ENCODE measurements around the gene RPL34. TPM values are rescaled to one million over a fixed set of nuclear protein-coding genes. Genes with fewer than 3 reads are reported as not detected.

The RPL34 gene
- total and polyA plus RNA-seq, 5 donors = 727 to 2,665 (median 877) TPM

GRCh38 chr4:108651014-108651791 lies 30.8 kb downstream of the RPL34 start:
- WGBS = 4% methylated on average over 9 of the region's 9 CpGs
- peak in 1 of 2 donors; percentile 54 for ATAC-seq
- peak overlapping the region; percentile 95 for H3K4me3 ChIP-seq (ENCODE audit: low read length)

GRCh38 chr4:108662629-108663028 lies 42.3 kb downstream of the RPL34 start:
- H3K4me3 ChIP-seq (ENCODE audit: low read length) = no peak overlapping the region
- H3K9me3 ChIP-seq (ENCODE audit: control insufficient read depth, low read length) = no peaks in the 10 kb centered on the region
- DNase-seq (no peak), ATAC-seq (no peak)
- no peak overlapping the region for H3K27ac ChIP-seq (ENCODE audit: low read length)
- no peaks in the 10 kb centered on the region for H3K27me3 ChIP-seq (ENCODE audit: control insufficient read depth, insufficient read depth)
- H3K4me1 ChIP-seq (ENCODE audit: control insufficient read depth, insufficient read depth, low read length) = no peaks in the 10 kb centered on the region
- 68% methylated on average over 3 of the region's 3 CpGs for WGBS
- intact Hi-C loops (cut with DNase I) = no loop called here

More at GRCh38 chr4:108651014-108651791, 30.8 kb downstream of the RPL34 start:
- Histone ChIP-seq H3K9me3 (ENCODE audit: control insufficient read depth, low read length) (no peaks in the 10 kb centered on the region), H3K4me1 (ENCODE audit: control insufficient read depth, insufficient read depth, low read length) (no peaks in the 10 kb centered on the region), H3K27ac (ENCODE audit: low read length) (peak overlapping the region; percentile 95), H3K27me3 (ENCODE audit: control insufficient read depth, insufficient read depth) (no peaks in the 10 kb centered on the region)
- intact Hi-C loops (cut with DNase I) = no loop called here
- no peak for DNase-seq

GRCh38 chr4:108674356-108674977 lies 54.1 kb downstream of the RPL34 start:
- H3K27ac ChIP-seq (ENCODE audit: low read length) = no peak overlapping the region
- intact Hi-C loops (cut with DNase I) = no loop called here
- H3K4me3 ChIP-seq (ENCODE audit: low read length) = no peak overlapping the region
- no peaks in the 10 kb centered on the region for H3K27me3 ChIP-seq (ENCODE audit: control insufficient read depth, insufficient read depth)
- no peaks in the 10 kb centered on the region for H3K4me1 ChIP-seq (ENCODE audit: control insufficient read depth, insufficient read depth, low read length)
- WGBS = 85% methylated on average over 4 of the region's 4 CpGs
- H3K9me3 ChIP-seq (ENCODE audit: control insufficient read depth, low read length) = no peaks in the 10 kb centered on the region
- ATAC-seq = no peak
- DNase-seq = no peak

Other genes with a start within 250 kb of the RPL34 start
- 10 to 100 TPM; 26.6 to 46.3 (median 35.2) TPM for gene OSTC, start 30.0 kb downstream of the RPL34 start, total RNA-seq
- 51.6 TPM for gene OSTC, start 30.0 kb downstream of the RPL34 start, polyA plus RNA-seq
- 1 to 10 TPM; 2.9 to 9.7 (median 7.4) TPM for gene ETNPPL, start 142.5 kb downstream of the RPL34 start, total RNA-seq
- gene ETNPPL, start 142.5 kb downstream of the RPL34 start, polyA plus RNA-seq = 7.0 TPM

Data from right cardiac atrium (tissue), 5 donors.